HepG2 (cell line): ENCODE data around the gene IRF7. TPM values are rescaled to one million over a fixed set of nuclear protein-coding genes. Genes with fewer than 3 reads are reported as not detected.

Experiments used
- ATF7 ChIP-seq, 2 experiments: fragments of 450-650 bp in 1 of 2; sonication (generic) in 1 of 2; formaldehyde crosslinking in 1 of 2; IDR thresholded peaks; 2 replicates each; pipeline versions ENCODE4 v1.4.0 to v1.6.1; 2016 to 2020; ENCODE audit warnings: antibody characterized with exemption in 1 of 2, mild to moderate bottlenecking in 1 of 2, missing genetic modification reagents in 1 of 2
- BCL6 ChIP-seq: IDR thresholded peaks from 2 replicates; pipeline ENCODE4 v1.6.1; 2016; ENCODE audit warnings: missing genetic modification reagents, missing compliant biosample characterization
- BHLHE40 ChIP-seq: IDR thresholded peaks from 2 replicates; pipeline ENCODE4 v1.6.1; 2011; ENCODE audit warnings: low read length, improper control_type of control experiment
- CBX2 ChIP-seq, 2 experiments: fragments of 200-600 bp in 1 of 2; sonication (generic); formaldehyde crosslinking in 1 of 2; IDR thresholded peaks; 2 replicates each; pipeline versions ENCODE4 v1.7.0 to v1.8.1; 2018 to 2022; ENCODE audit warnings: low read depth in 2 of 2, low read length in 1 of 2, mild to moderate bottlenecking in 1 of 2, missing genetic modification reagents in 1 of 2
- CENPT ChIP-seq: sonication (generic); formaldehyde crosslinking; IDR thresholded peaks from 2 replicates; pipeline ENCODE4 v1.8.0; 2022; ENCODE audit warnings: low read depth, mild to moderate bottlenecking, moderate library complexity, missing genetic modification reagents
- HDAC1 ChIP-seq: sonication (generic); formaldehyde crosslinking; IDR thresholded peaks from 2 replicates; pipeline ENCODE4 v1.5.1; 2020; ENCODE audit warnings: mild to moderate bottlenecking, missing genetic modification reagents
- HHEX ChIP-seq: IDR thresholded peaks from 2 replicates; pipeline ENCODE4 v1.6.1; 2016; ENCODE audit warnings: control low read depth
- NCOA2 ChIP-seq: sonication (generic); formaldehyde crosslinking; IDR thresholded peaks from 2 replicates; pipeline ENCODE4 v1.8.0; 2022; ENCODE audit warnings: inconsistent platforms
- NKX3-1 ChIP-seq: sonication (generic); formaldehyde crosslinking; IDR thresholded peaks from 2 replicates; pipeline ENCODE4 v1.5.0; 2020; ENCODE audit warnings: missing genetic modification reagents
- NR2C2 ChIP-seq: sonication (generic); formaldehyde crosslinking; IDR thresholded peaks from 2 replicates; pipeline ENCODE4 v1.4.0; 2020; ENCODE audit warnings: missing genetic modification reagents, mild to moderate bottlenecking, moderate library complexity, borderline replicate concordance
- POLR2AphosphoS5 ChIP-seq: IDR thresholded peaks from 2 replicates; pipeline ENCODE4 v1.6.1; 2012; ENCODE audit warnings: low read depth, low read length
- RNF2 ChIP-seq: fragments of 450-650 bp; conservative IDR thresholded peaks from 2 replicates; pipeline ENCODE4 v1.6.1; 2016; ENCODE audit warnings: low read depth
- SIX4 ChIP-seq: sonication (generic); formaldehyde crosslinking; IDR thresholded peaks from 2 replicates; pipeline ENCODE4 v1.4.0; 2020; ENCODE audit warnings: missing genetic modification reagents
- SNAI1 ChIP-seq: sonication (generic); formaldehyde crosslinking; IDR thresholded peaks from 2 replicates; pipeline ENCODE4 v1.5.0; 2020; ENCODE audit warnings: mild to moderate bottlenecking, missing genetic modification reagents, borderline replicate concordance
- SPEN ChIP-seq: sonication (generic); formaldehyde crosslinking; IDR thresholded peaks from 2 replicates; pipeline ENCODE4 v1.5.1; 2020; ENCODE audit warnings: low read depth, mild to moderate bottlenecking, missing genetic modification reagents
- SYNCRIP ChIP-seq: fragments of 200-400 bp; formaldehyde crosslinking; IDR thresholded peaks from 2 replicates; pipeline ENCODE4 v1.6.1; 2018; ENCODE audit warnings: mild to moderate bottlenecking, low read depth, low read length; ENCODE audit not compliant: insufficient read depth
- ZFP62 ChIP-seq: sonication (generic); formaldehyde crosslinking; IDR thresholded peaks from 2 replicates; pipeline ENCODE4 v1.4.0; 2020; ENCODE audit warnings: missing genetic modification reagents
- ZFP91 ChIP-seq: sonication (generic); formaldehyde crosslinking; IDR thresholded peaks from 2 replicates; pipeline ENCODE4 v1.9.0; 2022; ENCODE audit warnings: missing genetic modification reagents, mild to moderate bottlenecking, borderline replicate concordance
- ZGPAT ChIP-seq: IDR thresholded peaks from 2 replicates; pipeline ENCODE4 v1.6.1; 2016; ENCODE audit warnings: mild to moderate bottlenecking
- ZNF10 ChIP-seq: sonication (generic); formaldehyde crosslinking; IDR thresholded peaks from 2 replicates; pipeline ENCODE4 v1.4.0; 2020; ENCODE audit warnings: mild to moderate bottlenecking, low read depth, missing genetic modification reagents, borderline replicate concordance
- ZNF160 ChIP-seq: sonication (generic); formaldehyde crosslinking; IDR thresholded peaks from 2 replicates; pipeline ENCODE4 v1.8.0; 2022; ENCODE audit warnings: mild to moderate bottlenecking, inconsistent platforms, missing genetic modification reagents
- ZNF335 ChIP-seq: sonication (generic); formaldehyde crosslinking; IDR thresholded peaks from 2 replicates; pipeline ENCODE4 v1.4.0; 2020; ENCODE audit warnings: missing genetic modification reagents
- ZNF567 ChIP-seq: sonication (generic); formaldehyde crosslinking; IDR thresholded peaks from 2 replicates; pipeline ENCODE4 v1.8.1; 2023; ENCODE audit warnings: mild to moderate bottlenecking, missing genetic modification reagents, borderline replicate concordance
- ZNF574 ChIP-seq: sonication (generic); formaldehyde crosslinking; IDR thresholded peaks from 2 replicates; pipeline ENCODE4 v1.4.0; 2020; ENCODE audit warnings: missing genetic modification reagents
- ZSCAN31 ChIP-seq: sonication (generic); formaldehyde crosslinking; IDR thresholded peaks from 2 replicates; pipeline ENCODE4 v1.5.0; 2020; ENCODE audit warnings: low read depth, mild to moderate bottlenecking, missing genetic modification reagents
- polyA plus RNA-seq, 8 experiments: library from polyadenylated mRNA; depleted of rRNA in 3 of 8; stranded (reverse) in 7 of 8; unstranded in 1 of 8; fragments of >200 nt; fragmentation: Illumina TruSeq in 4 of 8; extraction: Trizol in 4 of 8; gene quantifications; 2 replicates each; pipeline versions ENCODE4 v1.2.1 to v1.2.3, GENCODE V29; 2011 to 2016; ENCODE audit warnings: low read depth in 4 of 8, missing spikeins in 1 of 8, mixed read lengths in 1 of 8; ENCODE audit not compliant: insufficient read depth in 1 of 8
- total RNA-seq, 5 experiments: library from RNA; depleted of rRNA; stranded (reverse); fragments of >200 nt; fragmentation: Illumina TruSeq; extraction: Trizol; gene quantifications; 2 replicates each; pipeline ENCODE4 v1.2.3, GENCODE V29; 2016; ENCODE audit warnings: low read depth in 1 of 5

Gene IRF7
- total and polyA plus RNA-seq, 2 of the 13 experiments (the other 11 are each of a cell fraction or from before 2014, with no cell fraction given), result not detected

GRCh38 chr11:567629-568292 lies 48.0 kb downstream of the IRF7 start (continued):
- TF ChIP-seq ZGPAT (CRISPR knock-in tag) (no peak), SIX4 (CRISPR knock-in tag) (no peak), ZFP62 (CRISPR knock-in tag) (no peak), SNAI1 (CRISPR knock-in tag) (no peak), ZNF160 (no peak), NR2C2 (CRISPR knock-in tag) (no peak), SPEN (CRISPR knock-in tag) (no peak; the same call in 1 of the 2 replicates), ZNF10 (CRISPR knock-in tag) (no peak), NCOA2 (no peak), ZNF574 (CRISPR knock-in tag) (no peak), BHLHE40 (no peak), ATF7 (IDR thresholded peaks at IDR 0.05) (no peak), ATF7 (CRISPR knock-in tag; IDR thresholded peaks at IDR 0.05) (no peak), ZSCAN31 (CRISPR knock-in tag) (peak; percentile 15; the same call in 1 of the 2 replicates), ZNF567 (CRISPR knock-in tag) (0 out of 2 replicates have a peak, but pooled peaks have one; percentile 32), ZNF335 (CRISPR knock-in tag) (no peak), ZFP91 (CRISPR knock-in tag) (peak; percentile 43; the same call in 1 of the 2 replicates), CENPT (CRISPR knock-in tag) (no peak), SYNCRIP (no peak), NKX3-1 (CRISPR knock-in tag) (0 out of 2 replicates have a peak, but pooled peaks have one; percentile 6), RNF2 (no peak), POLR2AphosphoS5 (no peak), HDAC1 (CRISPR knock-in tag) (peak; percentile 71; the same call in 1 of the 2 replicates), BCL6 (CRISPR knock-in tag) (no peak), CBX2 (IDR thresholded peaks at IDR 0.05; ENCODE audit: low read depth, low read length) (no peak), CBX2 (CRISPR knock-in tag; IDR thresholded peaks at IDR 0.05; ENCODE audit: low read depth) (no peak), HHEX (CRISPR knock-in tag) (no peak)
